ENCODE results near the gene PLIN3.
"Not testable (repeated sequence)": the region's sequence is repeated elsewhere in the genome, so short reads cannot be mapped to it uniquely, and the experiment has no call there.

DNA sequence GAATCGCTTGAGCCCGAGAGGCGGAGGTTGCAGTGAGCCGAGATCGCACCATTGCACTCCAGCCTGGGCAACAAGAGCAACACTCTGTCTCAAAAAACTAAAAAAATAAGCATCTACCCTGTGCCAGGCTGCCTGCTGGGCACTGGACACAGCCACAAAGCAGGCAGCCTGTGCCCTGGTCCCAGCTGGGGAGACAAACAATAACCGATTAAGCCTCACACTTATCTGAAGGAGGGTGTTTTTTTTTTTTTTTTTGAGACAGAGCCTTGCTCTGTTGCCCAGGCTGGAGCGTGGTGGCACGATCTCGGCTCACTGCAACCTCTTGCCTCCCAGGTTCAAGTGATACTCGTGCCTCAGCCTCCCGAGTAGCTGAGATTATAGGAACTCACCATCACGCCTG lies 11.0 kb downstream of the PLIN3 start:
- not testable (repeated sequence) for TF ChIP-seq CTCF, POLR2A, POLR2AphosphoS5 (IDR thresholded peaks at IDR 0.05)

Measured in prostate gland (tissue), 2 donors.